HCT116 (cell line): ENCODE measurements around the gene DNHD1. TPM values are rescaled to one million over a fixed set of nuclear protein-coding genes. Genes with fewer than 3 reads are reported as not detected.

Experiments used
- ATAC-seq: fragments of 200-7000 bp; cut with Tn5 transposase; 2 replicates; pipeline ENCODE4 v1.9.1; 2020; ENCODE audit warnings: mild to moderate bottlenecking, moderate library complexity
- BruUV-seq: library from RNA; stranded (reverse); fragments of 400-500 nt; replicated peaks from 2 replicates; lab custom pipeline; 2021; lab: Mats Ljungman, UMichigan
- CTCF ChIA-PET: fragments of 300-600 bp; sonication (Branson Sonifier 250); formaldehyde crosslinking; loops from one replicate; lab custom pipeline; 2021; ENCODE audit warnings: antibody characterized with exemption; lab: Charles Lee
- POLR2A ChIA-PET: fragments of 300-600, 350-600 bp; sonication (Branson Sonifier 250); formaldehyde crosslinking; loops from one replicate; lab custom pipeline; 2021; ENCODE audit warnings: antibody characterized with exemption; lab: Charles Lee
- RAD21 ChIA-PET, 2 experiments: fragments of 300-600 bp; sonication (Branson Sonifier 250); formaldehyde crosslinking; loops; one replicate each; lab custom pipeline; 2023; ENCODE audit warnings: low total read pairs in 2 of 2; ENCODE audit not compliant: uncharacterized antibody in 2 of 2, unreplicated experiment in 2 of 2, low non-redundant PET in 1 of 2; lab: Charles Lee
- DNase-seq: peaks from one replicate; pipeline ENCODE4 v3.0.0-alpha.2; 2010; ENCODE audit warnings: low read depth, low spot score
- H2AFZ ChIP-seq: fragments of 200-600 bp; shearing (Covaris generic), sonication (generic); 2 replicates; pipeline ENCODE4 v1.6.1; 2017; ENCODE audit warnings: low read depth, mixed run types, mixed read lengths, antibody characterized with exemption, low read length; ENCODE audit not compliant: poor library complexity, severe bottlenecking
- H3K27ac ChIP-seq: 2 replicates; pipeline ENCODE4 v1.5.1; 2012; ENCODE audit warnings: low read depth, low read length
- H3K27me3 ChIP-seq: fragments of 200-600 bp; sonication (generic); 2 replicates; pipeline ENCODE4 v1.6.1; 2016; ENCODE audit warnings: mixed run types, low read length, mixed read lengths; ENCODE audit not compliant: insufficient read depth
- H3K36me3 ChIP-seq, 2 experiments: fragments of 200-500 bp in 1 of 2; fragments of 200-600 bp in 1 of 2; sonication (Bioruptor generic) in 1 of 2; sonication (generic) in 1 of 2; 2 replicates each; pipeline versions ENCODE4 v1.5.1 to v1.6.1; 2014 to 2016; ENCODE audit warnings: low read length in 2 of 2, inconsistent platforms in 1 of 2, mixed read lengths in 1 of 2, mixed run types in 1 of 2; ENCODE audit not compliant: insufficient read depth in 2 of 2, control insufficient read depth in 1 of 2
- H3K4me1 ChIP-seq, 2 experiments: fragments of 200-600 bp in 1 of 2; sonication (generic) in 1 of 2; 2 replicates each; pipeline versions ENCODE4 v1.5.1 to v1.6.1; 2012 to 2017; ENCODE audit warnings: low read length in 2 of 2, inconsistent platforms in 1 of 2, mild to moderate bottlenecking in 1 of 2, mixed read lengths in 1 of 2, mixed run types in 1 of 2, moderate library complexity in 1 of 2; ENCODE audit not compliant: insufficient read depth in 2 of 2, control insufficient read depth in 1 of 2
- H3K4me2 ChIP-seq: fragments of 200-600 bp; sonication (generic); 2 replicates; pipeline ENCODE4 v1.6.1; 2017; ENCODE audit warnings: mixed run types, low read length, mixed read lengths
- H3K4me3 ChIP-seq, 2 experiments: fragments of 200-600 bp in 1 of 2; sonication (generic) in 1 of 2; replicated peaks in 1 of 2; 2 replicates each; pipeline ENCODE4 v1.5.1; 2011 to 2016; ENCODE audit warnings: low read length in 2 of 2, control low read depth in 1 of 2, low read depth in 1 of 2, mild to moderate bottlenecking in 1 of 2, mixed read lengths in 1 of 2, mixed run types in 1 of 2
- H3K79me2 ChIP-seq: fragments of 200-600 bp; sonication (generic); 2 replicates; pipeline ENCODE4 v1.6.1; 2017; ENCODE audit warnings: mild to moderate bottlenecking, mixed run types, low read length, moderate library complexity, mixed read lengths; ENCODE audit not compliant: insufficient read depth
- H3K9ac ChIP-seq: fragments of 200-600 bp; sonication (generic); 2 replicates; pipeline ENCODE4 v1.6.1; 2016; ENCODE audit warnings: low read length, mixed read lengths
- H3K9me2 ChIP-seq: fragments of 200-600 bp; sonication (generic), shearing (Covaris generic); 2 replicates; pipeline ENCODE4 v1.6.1; 2017; ENCODE audit warnings: mixed run types, mild to moderate bottlenecking, moderate library complexity; ENCODE audit not compliant: insufficient read depth
- H3K9me3 ChIP-seq, 2 experiments: fragments of 200-500 bp in 1 of 2; fragments of 200-600 bp in 1 of 2; sonication (Bioruptor generic) in 1 of 2; sonication (generic) in 1 of 2; 2 replicates each; pipeline ENCODE4 v1.6.1; 2014 to 2017; ENCODE audit warnings: low read length in 2 of 2, mixed read lengths in 2 of 2, inconsistent platforms in 1 of 2, low read depth in 1 of 2, mild to moderate bottlenecking in 1 of 2, mixed run types in 1 of 2, moderate library complexity in 1 of 2; ENCODE audit not compliant: control insufficient read depth in 1 of 2, insufficient read depth in 1 of 2
- H4K20me1 ChIP-seq: fragments of 200-600 bp; sonication (generic), shearing (Covaris generic); 2 replicates; pipeline ENCODE4 v1.6.1; 2017; ENCODE audit warnings: mixed run types, mild to moderate bottlenecking, moderate library complexity; ENCODE audit not compliant: insufficient read depth
- ATF3 ChIP-seq: IDR thresholded peaks from 2 replicates; pipeline ENCODE4 v1.6.1; 2012
- CEBPB ChIP-seq: IDR thresholded peaks from 2 replicates; pipeline ENCODE4 v1.6.1; 2012; ENCODE audit warnings: low read depth
- CTCF ChIP-seq, 3 experiments: fragments of 200-600 bp in 1 of 3; sonication (generic) in 1 of 3; IDR thresholded peaks in 2 of 3; conservative IDR thresholded peaks in 1 of 3; 2 replicates each; pipeline ENCODE4 v1.5.1; 2012 to 2017; ENCODE audit warnings: low read depth in 2 of 3, low read length in 2 of 3, antibody characterized with exemption in 1 of 3, borderline replicate concordance in 1 of 3, control low read depth in 1 of 3, mild to moderate bottlenecking in 1 of 3, mixed read lengths in 1 of 3, mixed run types in 1 of 3, moderate library complexity in 1 of 3; ENCODE audit not compliant: insufficient read depth in 1 of 3
- EGR1 ChIP-seq: IDR thresholded peaks from 2 replicates; pipeline ENCODE4 v1.6.1; 2012; ENCODE audit warnings: low read depth
- ELF1 ChIP-seq: IDR thresholded peaks from 2 replicates; pipeline ENCODE4 v1.6.1; 2012; ENCODE audit warnings: low read depth, borderline replicate concordance
- EZH2phosphoT487 ChIP-seq: fragments of 200-600 bp; IDR thresholded peaks from 2 replicates; pipeline ENCODE4 v1.6.1; 2018; ENCODE audit warnings: antibody characterized with exemption, borderline replicate concordance
- FOSL1 ChIP-seq: IDR thresholded peaks from 2 replicates; pipeline ENCODE4 v1.6.1; 2012; ENCODE audit warnings: low read depth
- MAX ChIP-seq: IDR thresholded peaks from 2 replicates; pipeline ENCODE4 v1.6.1; 2012
- RAD21 ChIP-seq: IDR thresholded peaks from 2 replicates; pipeline ENCODE4 v1.6.1; 2012; ENCODE audit warnings: low read depth, mild to moderate bottlenecking
- SIN3A ChIP-seq: IDR thresholded peaks from 2 replicates; pipeline ENCODE4 v1.6.1; 2012; ENCODE audit warnings: low read depth
- SP1 ChIP-seq: IDR thresholded peaks from 2 replicates; pipeline ENCODE4 v1.6.1; 2012; ENCODE audit warnings: low read depth
- TCF7L2 ChIP-seq: IDR thresholded peaks from 2 replicates; pipeline ENCODE4 v1.7.0; 2011; ENCODE audit warnings: borderline replicate concordance, inconsistent platforms; ENCODE audit not compliant: insufficient read depth, insufficient read length; ENCODE audit errors: extremely low read depth
- ZBTB33 ChIP-seq: IDR thresholded peaks from 2 replicates; pipeline ENCODE4 v1.6.1; 2011; ENCODE audit warnings: mild to moderate bottlenecking, low read length, moderate library complexity; ENCODE audit not compliant: insufficient replicate concordance; ENCODE audit errors: extremely low read depth
- ZFX ChIP-seq: fragments of 450-650 bp; IDR thresholded peaks from 2 replicates; pipeline ENCODE4 v1.6.1; 2017
- intact Hi-C: fragments of 100-400 bp; cut with micrococcal nuclease; formaldehyde crosslinking; loops from 2 replicates; pipeline ENCODE4 v1.10.0; 2022
- total RNA-seq: library from RNA; stranded (reverse); gene quantifications from one replicate; pipeline ENCODE4 v1.2.1, GENCODE V29; 2021; ENCODE audit not compliant: unreplicated experiment

Gene DNHD1
- total RNA-seq, 1 experiment from 2014 or later: 8.0 TPM

- TF ChIP-seq CTCF (IDR thresholded peaks at IDR 0.05 in 2 of 3, conservative IDR thresholded peaks at IDR 0.05 in 1 of 3; ENCODE audit: borderline replicate concordance in 1 of 3, insufficient read depth in 1 of 3, low read depth in 2 of 3, low read length in 2 of 3) (no peak), EZH2phosphoT487 (no peak), ELF1 (no peak), SP1 (no peak), CEBPB (no peak), ZBTB33 (no peak), ZFX (no peak), SIN3A (no peak), ATF3 (no peak)
- TF ChIP-seq, all 23 proteins: peak for 0
Measured at GRCh38 chr11:6455070-6455469, 42.0 kb upstream of the DNHD1 start (continued).

- no peak overlapping the region for H3K27ac ChIP-seq
- ChIA-PET CTCF (interaction anchor here (0.8 kb wide), 1 partner anchor 13 kb away, joined by 3 read pairs; no protein-coding TSS in a partner anchor), RAD21 (no interaction called here), POLR2A (no interaction called here)
- no TSS peak for BruUV-seq
- H3K9ac ChIP-seq: no peak overlapping the region
- intact Hi-C loops: no loop called here
- H3K27me3 ChIP-seq: no peaks in the 10 kb centered on the region
- ATAC-seq (no peak), DNase-seq (no peak)
- peaks cover 0 to 2% of the 10 kb centered on the region in 2 experiments; a peak in 1 of 4 replicates for H3K36me3 ChIP-seq
- no peak overlapping the region for H2AFZ ChIP-seq
- H3K9me2 ChIP-seq: no peaks in the 10 kb centered on the region
- no peaks in the 10 kb centered on the region for H3K9me3 ChIP-seq
- no peak overlapping the region for H3K4me3 ChIP-seq
- H3K79me2 ChIP-seq: no peaks in the 10 kb centered on the region
- H4K20me1 ChIP-seq: no peaks in the 10 kb centered on the region
- no peak overlapping the region for H3K4me2 ChIP-seq
- H3K4me1 ChIP-seq: no peaks in the 10 kb centered on the region
- TF ChIP-seq CEBPB: no peak
- TF ChIP-seq ZBTB33: no peak
- no peak for TF ChIP-seq SIN3A
- TF ChIP-seq EGR1: no peak
- no peak for TF ChIP-seq RAD21
- no peak for TF ChIP-seq TCF7L2
- TF ChIP-seq MAX: no peak
- no peak for TF ChIP-seq FOSL1
Measured at GRCh38 chr11:6456361-6457073, 40.6 kb upstream of the DNHD1 start.
